Colonic mucosa (tissue), 4 donors: ENCODE measurements around the gene PLCL1. TPM values are rescaled to one million over a fixed set of nuclear protein-coding genes. Genes with fewer than 3 reads are reported as not detected.

ENCODE experiments used
- DNase-seq: peaks from one replicate; pipeline ENCODE4 v3.0.0-alpha.2; 2020
- H3K27ac ChIP-seq: fragments of 200-600 bp; one replicate; pipeline ENCODE4 v1.8.0; 2021
- H3K27me3 ChIP-seq: fragments of 200-600 bp; one replicate; pipeline ENCODE4 v1.8.0; 2021
- H3K36me3 ChIP-seq: fragments of 200-600 bp; one replicate; pipeline ENCODE4 v1.8.0; 2021
- H3K4me1 ChIP-seq: fragments of 200-600 bp; one replicate; pipeline ENCODE4 v1.8.0; 2021; ENCODE audit warnings: mild to moderate bottlenecking
- H3K4me3 ChIP-seq: fragments of 200-600 bp; one replicate; pipeline ENCODE4 v1.8.0; 2021
- H3K9ac ChIP-seq, 2 donors: one replicate each; pipeline ENCODE4 v1.7.0; 2013; ENCODE audit warnings: control low read depth in 2 of 2, low read depth in 2 of 2, low read length in 2 of 2
- H3K9me3 ChIP-seq: fragments of 200-600 bp; one replicate; pipeline ENCODE4 v1.8.0; 2021
- CTCF ChIP-seq: fragments of 200-600 bp; IDR thresholded peaks from one replicate; pipeline ENCODE4 v1.8.0; 2022; ENCODE audit warnings: antibody characterized with exemption, mild to moderate bottlenecking
- intact Hi-C: fragments of 100-400 bp; cut with DNase I; formaldehyde crosslinking; loops from one replicate; pipeline ENCODE4 v1.14.1; 2022
- total RNA-seq, 2 donors: library from RNA; stranded (reverse); fragmentation: NEBNext Ultra II Directional in 1 of 2; extraction: Animal tissue kit (Norgen Biotek cat#: 25700) in 1 of 2; gene quantifications; one replicate each; pipeline ENCODE4 v1.2.1, GENCODE V29; 2021
- donor health status: healthy.
- donor health status: DM: no; HTN: no; CAD: no.
- donor health status: DM: no; HTN: no; CAD: no.

PLCL1 gene
- total RNA-seq, 2 donors from 2014 or later: 0.30 to 1.3 TPM

GRCh38 chr2:197934934-197935289, 130.5 kb downstream of the PLCL1 start:
- no peak for TF ChIP-seq CTCF

GRCh38 chr2:197937814-197938213, 133.4 kb downstream of the PLCL1 start:
- Histone ChIP-seq H3K27ac (no peak overlapping the region), H3K4me3 (no peak overlapping the region), H3K9ac (no peak overlapping the region), H3K9me3 (no peaks in the 10 kb centered on the region), H3K27me3 (no peaks in the 10 kb centered on the region), H3K36me3 (no peaks in the 10 kb centered on the region), H3K4me1 (no peaks in the 10 kb centered on the region)
- intact Hi-C loops: no loop called here
- TF ChIP-seq CTCF: no peak
- DNase-seq: no peak

More at GRCh38 chr2:197934934-197935289, 130.5 kb downstream of the PLCL1 start:
- no peak for DNase-seq
- Histone ChIP-seq H3K27me3 (no peaks in the 10 kb centered on the region), H3K36me3 (no peaks in the 10 kb centered on the region), H3K27ac (no peak overlapping the region), H3K9ac (no peak overlapping the region), H3K9me3 (no peaks in the 10 kb centered on the region), H3K4me1 (no peaks in the 10 kb centered on the region), H3K4me3 (no peak overlapping the region)
- intact Hi-C loops: no loop called here

- Histone ChIP-seq H3K9me3 (no peaks in the 10 kb centered on the region), H3K4me3 (no peak overlapping the region), H3K27me3 (no peaks in the 10 kb centered on the region), H3K9ac (no peak overlapping the region), H3K27ac (no peak overlapping the region), H3K4me1 (no peaks in the 10 kb centered on the region), H3K36me3 (no peaks in the 10 kb centered on the region)
- intact Hi-C loops: no loop called here
- no peak for TF ChIP-seq CTCF
- no peak for DNase-seq
These were observed 134.2 kb downstream of the PLCL1 start for GRCh38 chr2:197938555-197938954.

GRCh38 chr2:197939787-197940186, 135.4 kb downstream of the PLCL1 start:
- Histone ChIP-seq H3K9me3 (no peaks in the 10 kb centered on the region), H3K36me3 (no peaks in the 10 kb centered on the region), H3K27ac (no peak overlapping the region), H3K4me1 (no peaks in the 10 kb centered on the region), H3K4me3 (no peak overlapping the region), H3K27me3 (no peaks in the 10 kb centered on the region), H3K9ac (no peak overlapping the region)
- no peak for DNase-seq
- intact Hi-C loops: no loop called here
- TF ChIP-seq CTCF: no peak

GRCh38 chr2:197940382-197940781, 136.0 kb downstream of the PLCL1 start:
- Histone ChIP-seq H3K9ac (no peak overlapping the region), H3K36me3 (no peaks in the 10 kb centered on the region), H3K9me3 (no peaks in the 10 kb centered on the region), H3K27me3 (no peaks in the 10 kb centered on the region), H3K4me1 (no peaks in the 10 kb centered on the region), H3K27ac (no peak overlapping the region), H3K4me3 (no peak overlapping the region)
- no peak for TF ChIP-seq CTCF
- no peak for DNase-seq
- intact Hi-C loops: no loop called here

GRCh38 chr2:197941715-197942114, 137.3 kb downstream of the PLCL1 start:
- H3K4me3 ChIP-seq: no peak overlapping the region
- H3K27ac ChIP-seq: no peak overlapping the region
- no peaks in the 10 kb centered on the region for H3K27me3 ChIP-seq
- H3K9me3 ChIP-seq: no peaks in the 10 kb centered on the region
- no peak for DNase-seq
- TF ChIP-seq CTCF: no peak
- intact Hi-C loops: no loop called here
- no peaks in the 10 kb centered on the region for H3K4me1 ChIP-seq
- no peak overlapping the region for H3K9ac ChIP-seq
- H3K36me3 ChIP-seq: no peaks in the 10 kb centered on the region
